NCI-H2171 treated with DMSO at 0.1 percent for 48 hours (cell line): ENCODE data around the gene KARS1.

Experiments used
- DNase-seq: peaks from one replicate; lab custom pipeline; 2025; lab: John Stamatoyannopoulos, UW

KARS1 gene

DNA sequence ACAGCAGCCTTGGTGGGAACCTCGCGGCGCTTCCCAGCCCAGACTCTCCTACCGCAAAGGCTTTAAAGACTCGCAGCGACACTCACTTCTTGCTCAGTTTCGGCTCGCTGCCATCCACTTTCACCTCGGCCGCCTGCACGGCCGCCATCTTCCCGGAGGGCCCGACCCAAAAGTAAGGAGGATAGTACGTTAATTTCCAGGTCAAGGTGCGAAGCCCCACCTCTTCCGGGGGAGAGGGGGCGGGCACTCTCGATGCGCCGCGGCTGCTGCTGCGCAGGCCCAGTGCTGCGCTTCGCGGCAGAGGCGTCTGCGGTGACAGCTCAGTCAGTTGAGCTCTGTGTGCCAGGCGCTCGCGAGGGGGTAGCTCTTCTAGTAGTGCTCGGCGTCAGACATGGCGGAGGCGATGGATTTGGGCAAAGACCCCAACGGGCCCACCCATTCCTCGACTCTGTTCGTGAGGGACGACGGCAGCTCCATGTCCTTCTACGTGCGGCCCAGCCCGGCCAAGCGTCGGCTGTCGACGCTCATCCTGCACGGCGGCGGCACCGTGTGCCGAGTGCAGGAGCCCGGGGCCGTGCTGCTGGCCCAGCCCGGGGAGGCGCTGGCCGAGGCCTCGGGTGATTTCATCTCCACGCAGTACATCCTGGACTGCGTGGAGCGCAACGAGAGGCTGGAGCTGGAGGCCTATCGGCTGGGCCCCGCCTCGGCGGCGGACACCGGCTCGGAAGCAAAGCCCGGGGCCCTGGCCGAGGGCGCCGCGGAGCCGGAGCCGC is at the start of gene KARS1, which contains the start of gene TERF2IP:
Gene KARS1 (minus strand): TSS at position 174 of the 773 bp plus-strand sequence. CDS start 26 bp downstream, at position 148.
Gene TERF2IP (plus strand): TSS at position 282 of the 773 bp plus-strand sequence. CDS start 110 bp downstream, at position 392.
- DNase-seq, result peak; percentile 95

DNA sequence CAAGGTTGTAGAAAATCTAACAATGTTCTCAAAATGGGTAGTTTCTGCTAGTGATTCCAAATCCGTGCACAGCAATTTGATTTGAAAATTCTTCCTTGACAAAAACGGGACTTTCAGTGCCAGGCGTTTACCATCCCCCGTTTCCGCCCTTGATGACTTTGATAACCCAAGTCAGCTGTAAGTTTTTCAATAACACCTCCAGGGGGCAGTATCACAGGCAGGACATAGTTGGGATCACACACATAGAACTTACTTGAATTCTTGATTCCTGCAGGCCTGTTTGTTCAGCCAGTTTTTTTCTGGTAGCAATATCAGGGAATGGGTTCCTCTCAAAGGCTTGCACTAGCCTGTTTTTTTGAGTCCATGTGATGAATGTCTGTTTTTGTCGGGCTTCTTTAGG is 48.2 kb upstream of the KARS1 start:
- no peak for DNase-seq

GRCh38 chr16:75687361-75687760 is 39.9 kb upstream of the KARS1 start:
- DNase-seq, result no peak

DNA sequence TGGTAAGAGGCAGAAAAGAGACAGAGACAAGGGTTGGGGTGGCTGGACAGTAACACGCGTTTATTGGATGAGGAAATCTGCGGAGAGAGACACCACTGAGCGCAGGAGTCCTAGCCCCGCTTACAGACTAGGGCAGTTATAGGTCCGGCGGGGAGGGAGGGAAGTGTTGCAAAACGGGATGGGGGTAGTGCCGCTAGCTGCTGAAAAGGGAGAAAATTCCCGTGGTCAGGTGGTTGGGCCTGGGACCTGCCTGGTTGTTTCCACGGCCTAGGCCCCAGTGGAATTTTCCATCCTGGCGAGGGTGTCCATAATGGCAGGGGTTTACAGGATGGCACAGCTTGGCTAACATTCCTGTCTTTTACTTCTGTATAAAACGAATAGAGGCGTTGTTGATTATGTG is 34.8 kb upstream of the KARS1 start:
- DNase-seq, result no peak

- no peak for DNase-seq
Observed at GRCh38 chr16:75679366-75679765, 31.9 kb upstream of the KARS1 start.

- DNase-seq, result no peak
Observed at GRCh38 chr16:75676909-75677308, 29.4 kb upstream of the KARS1 start, which contains the start of gene CPHXL2. TSS of gene CPHXL2 (minus strand) at chr16:75677009. CDS start at chr16:75676999, 10 bp downstream.

- DNase-seq, result no peak
Observed at GRCh38 chr16:75667503-75667902, 20.0 kb upstream of the KARS1 start.

DNA sequence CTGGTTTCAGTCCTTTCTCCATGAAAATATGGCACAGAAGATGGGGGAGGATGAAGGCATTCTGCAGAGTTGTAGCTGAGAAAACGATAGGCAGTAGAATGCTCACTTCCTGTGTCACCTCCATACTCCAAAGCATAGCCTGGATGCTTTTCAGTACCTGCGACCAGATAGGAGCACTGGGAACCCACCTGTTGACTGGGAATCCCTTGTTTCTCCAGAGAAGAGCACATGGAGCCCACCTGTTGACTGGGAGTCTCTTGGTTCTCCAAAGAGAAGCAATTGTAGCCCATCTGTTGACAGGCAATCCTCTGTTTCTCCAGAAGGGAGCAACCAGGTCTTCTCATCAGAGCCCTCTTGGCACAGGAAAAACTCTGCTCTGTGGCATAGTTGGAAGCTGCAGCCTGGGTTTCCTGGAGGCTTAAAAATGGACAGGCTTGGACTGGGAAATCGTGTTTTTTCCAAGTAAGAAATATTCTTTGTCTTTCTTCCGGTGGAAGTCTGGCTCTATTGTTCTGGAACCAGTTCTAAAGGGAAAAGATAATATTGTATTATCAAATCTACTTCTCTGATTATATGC is 13.3 kb upstream of the KARS1 start:
- no peak for DNase-seq

GRCh38 chr16:75660321-75660720 is 12.9 kb upstream of the KARS1 start:
- DNase-seq, result no peak

GRCh38 chr16:75658175-75658574 is 10.7 kb upstream of the KARS1 start:
- no peak for DNase-seq

DNA sequence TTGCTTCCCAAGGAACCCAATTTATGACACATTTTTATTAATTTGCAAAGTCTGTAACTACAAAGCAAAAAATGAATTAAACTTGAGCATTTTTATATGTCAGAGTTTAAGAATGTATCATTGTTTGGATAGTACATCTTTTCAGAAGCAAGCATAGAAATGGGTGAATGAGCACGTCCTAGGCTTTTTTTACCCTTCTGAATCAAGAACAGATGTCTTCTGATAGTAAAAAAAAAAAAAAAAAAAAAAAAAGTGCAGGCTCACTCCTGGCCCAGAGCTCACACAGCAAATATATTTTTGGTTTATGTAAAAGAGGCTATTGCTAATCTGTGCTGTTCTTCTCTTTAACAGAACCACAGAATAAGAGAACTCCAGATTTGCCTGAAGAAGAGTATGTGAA is 6.5 kb upstream of the KARS1 start:
- DNase-seq, result peak; percentile 70

- peak; percentile 87 for DNase-seq
Observed at GRCh38 chr16:75648265-75649076, 1.0 kb upstream of the KARS1 start.

- DNase-seq, result no peak
Observed at GRCh38 chr16:75647112-75647491, 363 bp downstream of the KARS1 start.

DNA sequence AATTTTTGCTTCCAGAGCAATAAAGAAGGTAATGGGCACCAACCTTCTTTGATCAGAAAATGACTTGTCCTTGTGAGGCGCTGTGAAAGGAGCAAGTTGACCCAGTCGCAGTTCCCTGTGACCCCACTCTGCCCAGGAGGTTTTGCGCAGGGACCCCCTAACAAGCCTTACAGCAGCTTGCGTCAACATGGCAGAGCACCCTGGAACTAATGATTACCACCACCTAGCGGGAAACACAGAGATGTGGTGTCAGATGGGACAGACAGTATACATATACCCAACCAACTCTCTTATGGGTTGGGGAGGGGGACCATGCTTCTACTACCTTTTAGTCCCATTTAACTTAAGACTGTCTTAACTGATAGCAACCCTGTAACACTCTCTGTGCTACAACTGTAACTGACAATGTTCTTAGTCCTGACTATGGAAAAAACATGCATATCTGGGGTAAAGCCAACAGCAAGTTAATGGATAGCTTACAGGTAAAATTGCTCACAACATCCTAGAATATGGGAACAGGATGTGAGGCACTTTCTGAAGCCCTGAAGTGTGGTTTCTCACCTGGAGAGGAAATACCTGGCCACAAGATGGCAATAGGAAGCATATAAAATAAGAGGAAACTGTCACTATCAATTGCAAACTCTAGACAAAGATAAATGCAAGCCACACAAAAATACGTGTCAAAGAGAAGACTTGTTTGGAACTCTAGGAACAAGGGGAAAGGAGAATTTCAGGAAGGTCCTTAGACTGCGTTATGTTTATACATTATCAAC is 3.0 kb downstream of the KARS1 start:
- no peak for DNase-seq

- no peak for DNase-seq
Observed at GRCh38 chr16:75640598-75640997, 6.9 kb downstream of the KARS1 start.

DNA sequence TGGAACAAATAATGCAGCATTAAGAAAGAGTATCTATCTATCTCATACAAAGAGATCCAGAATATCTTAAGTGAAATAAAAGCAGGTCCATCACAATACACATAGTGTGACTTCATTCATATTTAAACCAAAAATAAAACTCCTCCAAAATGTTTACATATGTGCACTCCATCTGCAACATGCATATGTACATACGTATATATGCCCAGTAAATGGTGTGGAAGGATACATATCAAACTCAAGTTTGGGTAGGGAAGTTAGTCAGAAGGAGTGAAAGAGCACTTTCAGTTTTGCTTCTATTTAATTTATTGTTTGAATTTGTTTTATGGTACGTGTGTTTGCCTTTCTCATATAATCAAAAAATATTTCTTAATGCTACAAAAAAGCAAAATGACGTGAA is 12.4 kb downstream of the KARS1 start:
- DNase-seq, result no peak

DNA sequence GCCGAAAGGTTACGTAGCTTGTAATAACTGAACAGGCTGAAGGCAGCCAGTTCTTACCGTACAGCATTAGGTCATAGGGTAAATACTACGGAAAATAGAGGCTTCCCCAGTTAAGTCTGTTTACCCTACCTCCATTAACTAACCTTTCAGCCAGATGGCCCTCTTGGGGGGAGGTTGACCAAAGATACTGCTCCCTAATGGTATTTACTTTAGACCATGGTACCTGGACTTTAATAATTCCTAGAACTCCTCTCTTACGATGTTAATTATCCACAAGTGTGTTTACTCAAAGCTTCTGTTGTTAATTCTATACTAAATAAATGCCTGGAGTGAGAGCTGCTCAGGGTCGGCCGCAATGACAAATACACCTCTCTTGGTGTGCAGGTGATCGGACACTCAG is 14.6 kb downstream of the KARS1 start:
- DNase-seq, result no peak

DNA sequence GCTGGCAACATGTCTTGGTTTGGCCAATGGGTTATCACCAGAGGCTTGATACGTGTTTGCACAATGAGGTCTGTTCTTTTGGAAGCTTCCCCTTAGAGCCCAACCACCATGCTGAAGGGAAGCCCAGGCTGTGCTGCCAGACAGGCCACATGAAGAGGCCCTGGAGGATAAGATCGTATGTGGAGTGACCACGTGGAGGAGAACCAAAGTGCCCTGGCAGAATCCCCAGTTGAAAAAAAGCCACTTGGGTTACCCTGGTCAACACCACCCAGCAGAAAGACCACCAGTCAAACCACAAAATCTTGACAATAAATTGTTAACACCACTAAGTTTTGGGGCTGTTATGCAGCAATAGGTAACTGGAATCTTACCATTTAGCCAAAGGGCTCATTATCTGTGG is 17.4 kb downstream of the KARS1 start:
- no peak for DNase-seq

- no peak for DNase-seq
Observed at GRCh38 chr16:75629132-75629531, 18.3 kb downstream of the KARS1 start.

DNA sequence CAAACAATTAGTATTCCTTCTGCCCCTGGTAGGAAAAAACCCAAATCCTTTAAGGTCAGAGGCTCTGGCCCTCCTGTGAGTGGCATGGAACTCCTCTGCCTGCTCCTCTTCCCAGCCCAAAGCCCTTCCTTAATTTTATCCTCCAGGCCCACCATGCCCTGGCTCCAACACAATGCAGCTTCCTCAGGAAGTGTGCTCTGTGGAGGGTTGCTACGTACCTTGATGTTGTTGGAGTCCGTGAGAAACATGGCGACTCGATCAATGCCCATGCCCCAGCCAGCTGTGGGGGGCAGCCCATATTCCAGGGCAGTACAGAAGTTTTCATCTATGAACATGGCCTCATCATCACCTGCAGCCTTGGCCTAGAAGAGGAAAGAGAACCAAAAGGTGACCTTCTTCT is 19.1 kb downstream of the KARS1 start:
- DNase-seq, result no peak

DNA sequence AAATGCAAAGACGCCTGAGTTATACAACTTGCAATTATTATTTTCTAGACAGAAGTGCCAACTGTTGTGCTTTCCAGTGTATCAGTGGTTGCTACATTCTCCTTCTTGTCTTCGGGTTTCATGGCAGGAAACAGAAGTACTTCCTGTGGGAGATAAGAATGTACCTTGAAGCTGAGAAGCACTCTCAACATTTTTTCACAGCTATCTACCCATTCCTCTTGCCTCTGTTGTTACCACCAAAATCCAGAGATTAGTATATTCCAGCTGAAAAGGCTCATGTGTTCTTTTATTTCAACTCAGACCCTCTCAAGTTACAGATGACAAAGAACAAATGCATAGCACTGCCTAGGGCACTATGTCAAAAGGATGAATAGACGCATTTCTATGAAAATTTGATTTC is 19.6 kb downstream of the KARS1 start:
- no peak for DNase-seq

DNA sequence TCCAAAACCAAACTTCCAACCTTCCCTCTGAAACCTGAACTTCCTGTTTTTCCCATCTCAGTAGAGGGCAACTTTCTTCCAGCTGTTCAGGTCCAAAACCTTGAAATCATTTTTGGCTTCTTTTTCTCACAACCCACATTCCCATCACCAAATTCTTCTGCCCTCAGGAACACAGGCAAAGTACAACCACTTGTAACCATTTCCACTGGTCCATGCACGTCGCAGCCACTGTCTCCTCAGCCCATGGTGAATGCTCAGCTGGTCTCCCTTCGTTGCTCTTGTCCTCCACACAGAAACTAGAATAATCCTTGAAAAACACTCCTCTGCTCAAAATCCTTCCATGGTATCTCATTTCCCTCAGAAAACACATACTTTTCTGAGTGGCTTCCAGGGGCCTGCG is 20.7 kb downstream of the KARS1 start:
- DNase-seq, result no peak
